HL-60 (cell line): ENCODE data around the gene VWA1.
"Not testable (repeated sequence)": the region's sequence is repeated elsewhere in the genome, so short reads cannot be mapped to it uniquely, and the experiment has no call there.

Source experiments
- DNase-seq, 2 experiments: peaks; one replicate each; pipeline ENCODE4 v3.0.0-alpha.2; 2010 to 2020; ENCODE audit warnings: low read depth in 1 of 2, low spot score in 1 of 2
- H3K27ac ChIP-seq: fragments of 250-450 bp; sonication (Bioruptor Pico); replicated peaks from 2 replicates; pipeline ENCODE4 v1.5.1; 2020; ENCODE audit warnings: mild to moderate bottlenecking, moderate library complexity
- H3K27me3 ChIP-seq: fragments of 250-450 bp; sonication (Bioruptor Pico); 2 replicates; pipeline ENCODE4 v1.5.1; 2021; ENCODE audit warnings: mild to moderate bottlenecking, moderate library complexity; ENCODE audit not compliant: insufficient read depth, poor library complexity, severe bottlenecking
- H3K4me3 ChIP-seq: replicated peaks from 2 replicates; pipeline ENCODE4 v1.5.1; 2011; ENCODE audit warnings: mild to moderate bottlenecking, control low read depth, low read length; ENCODE audit not compliant: insufficient read depth
- GABPA ChIP-seq: IDR thresholded peaks from 2 replicates; pipeline ENCODE4 v1.6.1; 2012; ENCODE audit warnings: low read depth
- POLR2AphosphoS5 ChIP-seq: IDR thresholded peaks from 2 replicates; pipeline ENCODE4 v1.6.1; 2012; ENCODE audit warnings: low read depth
- SPI1 ChIP-seq: IDR thresholded peaks from 2 replicates; pipeline ENCODE4 v1.6.1; 2012; ENCODE audit warnings: low read depth, mild to moderate bottlenecking, borderline replicate concordance
- TF ChIP-seq, protein P1 (sequence below): IDR thresholded peaks from one replicate; pipeline ENCODE4 v1.5.1; 2011; ENCODE audit warnings: low read length, control low read depth, inconsistent platforms; ENCODE audit not compliant: insufficient read depth
- TF ChIP-seq, protein P2 (sequence below): IDR thresholded peaks from 2 replicates; pipeline ENCODE4 v1.6.1; 2012; ENCODE audit warnings: low read depth; ENCODE audit not compliant: insufficient replicate concordance

VWA1 gene

DNA sequence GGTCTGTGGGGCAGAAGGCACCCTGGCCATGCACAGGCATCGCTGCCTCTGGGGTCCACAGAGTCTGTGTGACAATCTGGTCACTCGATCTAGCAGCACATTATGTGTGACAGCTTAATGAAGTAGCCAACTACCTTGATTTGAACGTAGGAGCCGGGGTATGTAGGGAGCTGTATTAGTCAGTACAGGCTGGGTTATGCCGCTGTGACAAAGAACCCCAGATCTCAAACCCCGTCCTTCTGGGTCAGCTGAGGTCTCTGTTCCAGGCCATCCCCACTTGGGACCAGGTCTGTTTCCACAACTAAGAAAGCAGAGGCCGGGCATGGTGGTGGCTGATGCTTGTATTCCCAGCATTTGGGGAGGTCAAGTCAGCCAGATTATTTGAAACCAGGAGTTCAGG, 27.8 kb downstream of the VWA1 start:
- no peak overlapping the region for H3K4me3 ChIP-seq
- H3K27me3 ChIP-seq, result no peaks in the 10 kb centered on the region
- DNase-seq, result no peak
- TF ChIP-seq SPI1, result no peak
- no peak for TF ChIP-seq POLR2AphosphoS5
- TF ChIP-seq, protein P1, sequence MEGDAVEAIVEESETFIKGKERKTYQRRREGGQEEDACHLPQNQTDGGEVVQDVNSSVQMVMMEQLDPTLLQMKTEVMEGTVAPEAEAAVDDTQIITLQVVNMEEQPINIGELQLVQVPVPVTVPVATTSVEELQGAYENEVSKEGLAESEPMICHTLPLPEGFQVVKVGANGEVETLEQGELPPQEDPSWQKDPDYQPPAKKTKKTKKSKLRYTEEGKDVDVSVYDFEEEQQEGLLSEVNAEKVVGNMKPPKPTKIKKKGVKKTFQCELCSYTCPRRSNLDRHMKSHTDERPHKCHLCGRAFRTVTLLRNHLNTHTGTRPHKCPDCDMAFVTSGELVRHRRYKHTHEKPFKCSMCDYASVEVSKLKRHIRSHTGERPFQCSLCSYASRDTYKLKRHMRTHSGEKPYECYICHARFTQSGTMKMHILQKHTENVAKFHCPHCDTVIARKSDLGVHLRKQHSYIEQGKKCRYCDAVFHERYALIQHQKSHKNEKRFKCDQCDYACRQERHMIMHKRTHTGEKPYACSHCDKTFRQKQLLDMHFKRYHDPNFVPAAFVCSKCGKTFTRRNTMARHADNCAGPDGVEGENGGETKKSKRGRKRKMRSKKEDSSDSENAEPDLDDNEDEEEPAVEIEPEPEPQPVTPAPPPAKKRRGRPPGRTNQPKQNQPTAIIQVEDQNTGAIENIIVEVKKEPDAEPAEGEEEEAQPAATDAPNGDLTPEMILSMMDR, result no peak
- no peak for TF ChIP-seq GABPA
- TF ChIP-seq, protein P2, sequence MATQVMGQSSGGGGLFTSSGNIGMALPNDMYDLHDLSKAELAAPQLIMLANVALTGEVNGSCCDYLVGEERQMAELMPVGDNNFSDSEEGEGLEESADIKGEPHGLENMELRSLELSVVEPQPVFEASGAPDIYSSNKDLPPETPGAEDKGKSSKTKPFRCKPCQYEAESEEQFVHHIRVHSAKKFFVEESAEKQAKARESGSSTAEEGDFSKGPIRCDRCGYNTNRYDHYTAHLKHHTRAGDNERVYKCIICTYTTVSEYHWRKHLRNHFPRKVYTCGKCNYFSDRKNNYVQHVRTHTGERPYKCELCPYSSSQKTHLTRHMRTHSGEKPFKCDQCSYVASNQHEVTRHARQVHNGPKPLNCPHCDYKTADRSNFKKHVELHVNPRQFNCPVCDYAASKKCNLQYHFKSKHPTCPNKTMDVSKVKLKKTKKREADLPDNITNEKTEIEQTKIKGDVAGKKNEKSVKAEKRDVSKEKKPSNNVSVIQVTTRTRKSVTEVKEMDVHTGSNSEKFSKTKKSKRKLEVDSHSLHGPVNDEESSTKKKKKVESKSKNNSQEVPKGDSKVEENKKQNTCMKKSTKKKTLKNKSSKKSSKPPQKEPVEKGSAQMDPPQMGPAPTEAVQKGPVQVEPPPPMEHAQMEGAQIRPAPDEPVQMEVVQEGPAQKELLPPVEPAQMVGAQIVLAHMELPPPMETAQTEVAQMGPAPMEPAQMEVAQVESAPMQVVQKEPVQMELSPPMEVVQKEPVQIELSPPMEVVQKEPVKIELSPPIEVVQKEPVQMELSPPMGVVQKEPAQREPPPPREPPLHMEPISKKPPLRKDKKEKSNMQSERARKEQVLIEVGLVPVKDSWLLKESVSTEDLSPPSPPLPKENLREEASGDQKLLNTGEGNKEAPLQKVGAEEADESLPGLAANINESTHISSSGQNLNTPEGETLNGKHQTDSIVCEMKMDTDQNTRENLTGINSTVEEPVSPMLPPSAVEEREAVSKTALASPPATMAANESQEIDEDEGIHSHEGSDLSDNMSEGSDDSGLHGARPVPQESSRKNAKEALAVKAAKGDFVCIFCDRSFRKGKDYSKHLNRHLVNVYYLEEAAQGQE, result no peak
- H3K27ac ChIP-seq, result no peak overlapping the region

DNA sequence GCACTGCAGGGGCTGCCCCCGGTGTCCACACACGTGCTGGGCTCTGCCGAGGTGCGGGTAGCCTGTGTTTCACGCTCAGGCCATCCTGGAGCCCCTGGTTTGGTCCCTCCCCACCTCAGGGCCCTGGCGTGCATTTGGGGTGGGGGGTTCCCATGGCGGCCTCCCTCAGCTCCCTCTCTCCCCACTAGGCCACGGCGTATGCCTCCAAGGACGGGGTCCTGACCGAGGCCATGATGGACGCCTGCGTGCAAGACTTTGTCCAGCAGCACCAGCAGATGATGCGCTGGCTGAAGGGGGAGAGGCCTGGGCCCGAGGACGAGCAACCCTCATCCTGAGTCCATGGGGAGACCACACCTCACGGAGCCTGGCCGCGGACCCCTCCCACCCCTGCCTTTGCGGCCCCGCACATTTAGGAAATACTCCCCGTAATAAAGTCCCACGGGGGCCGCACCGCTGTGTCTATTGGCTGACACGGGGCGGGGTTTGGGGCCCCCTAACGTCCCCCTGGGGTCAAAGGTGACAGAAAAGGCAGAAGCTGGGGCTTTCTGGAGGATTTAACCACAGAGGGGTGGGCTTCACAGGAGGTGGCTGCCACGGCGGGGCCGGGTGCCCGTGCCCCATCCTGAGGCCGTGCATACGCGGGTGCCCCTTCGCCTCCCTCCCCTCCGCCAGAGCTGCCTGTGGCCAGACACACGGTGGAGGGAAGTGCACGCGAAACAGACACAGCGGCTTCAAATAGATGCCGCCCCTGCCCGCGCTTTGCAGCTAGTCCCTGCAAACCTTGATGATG, 32.9 kb downstream of the VWA1 start:
- DNase-seq, H3K27ac ChIP-seq, H3K27me3 ChIP-seq, H3K4me3 ChIP-seq: not testable (repeated sequence)

DNA sequence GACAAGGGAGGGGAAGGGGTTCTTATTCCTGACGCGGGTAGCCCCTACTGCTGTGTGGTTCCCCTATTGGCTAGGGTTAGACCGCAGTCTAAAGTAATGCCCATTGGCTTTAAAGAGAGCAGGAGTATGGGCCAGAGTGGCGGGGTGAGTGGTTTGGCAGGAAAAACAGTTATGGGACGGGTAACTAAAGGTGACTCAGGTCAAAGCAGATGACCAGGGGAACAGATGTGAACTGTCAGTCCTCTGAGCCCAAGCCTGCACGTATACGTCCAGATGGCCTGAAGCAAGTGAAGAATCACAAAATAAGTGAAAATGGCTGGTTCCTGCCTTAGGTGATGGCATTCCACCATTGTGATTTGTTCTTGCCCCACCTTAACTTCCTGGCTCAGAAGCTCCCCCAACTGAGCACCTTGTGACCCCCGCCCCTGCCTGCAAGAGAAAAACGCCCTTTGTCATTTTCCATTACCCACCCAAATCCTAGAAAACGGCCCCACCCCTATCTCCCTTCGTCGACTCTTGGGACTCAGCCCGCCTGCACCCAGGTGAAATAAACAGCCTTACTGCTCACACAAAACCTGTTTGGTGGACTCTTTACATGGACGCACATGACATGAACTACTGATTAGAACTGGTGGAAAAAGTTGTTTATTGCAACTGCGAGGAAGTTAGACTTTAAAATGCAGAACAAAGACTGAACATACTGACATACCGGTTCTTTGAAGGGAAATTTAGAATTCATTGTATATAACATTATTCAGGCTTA, 35.3 kb downstream of the VWA1 start:
- peak overlapping the region; percentile 82 for H3K4me3 ChIP-seq
- H3K27me3 ChIP-seq, result no peaks in the 10 kb centered on the region
- DNase-seq, result peak in 1 of 2 experiments; percentile 8
- H3K27ac ChIP-seq, result peak overlapping the region; percentile 74
- TF ChIP-seq POLR2AphosphoS5 (no peak), SPI1 (no peak), GABPA (no peak)
- TF ChIP-seq, protein P1, result no peak
- TF ChIP-seq, protein P2, result no peak

DNA sequence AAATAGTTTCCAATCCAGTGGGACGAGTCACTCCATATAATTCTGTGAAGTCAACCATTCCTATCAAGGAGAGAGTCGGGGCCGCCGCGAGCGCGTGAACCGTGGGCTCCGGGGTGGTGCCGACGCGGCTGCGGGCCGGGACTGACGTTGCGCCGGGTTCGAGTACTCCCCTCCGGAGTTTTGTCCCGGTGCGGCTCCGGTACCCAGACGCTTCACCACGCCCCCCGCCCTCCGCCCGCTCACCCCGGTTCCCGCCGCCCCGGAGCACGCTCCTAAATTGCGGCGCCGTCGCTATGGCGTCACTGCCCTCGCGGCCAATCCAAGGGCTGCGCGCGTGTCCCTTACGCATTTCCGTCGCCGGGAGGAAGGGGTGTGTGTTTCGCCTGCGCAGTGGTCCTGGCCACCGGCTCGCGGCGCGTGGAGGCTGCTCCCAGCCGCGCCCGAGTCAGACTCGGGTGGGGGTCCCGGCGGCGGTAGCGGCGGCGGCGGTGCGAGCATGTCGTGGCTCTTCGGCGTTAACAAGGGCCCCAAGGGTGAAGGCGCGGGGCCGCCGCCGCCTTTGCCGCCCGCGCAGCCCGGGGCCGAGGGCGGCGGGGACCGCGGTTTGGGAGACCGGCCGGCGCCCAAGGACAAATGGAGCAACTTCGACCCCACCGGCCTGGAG, 36.0 kb downstream of the VWA1 start, which contains the start of gene ATAD3B:
TSS of gene ATAD3B (plus strand) at position 377 of the 664 bp plus-strand sequence. CDS start at position 497, 120 bp downstream.
- Histone ChIP-seq H3K4me3 (peak within 1 kb of the TSS; percentile 82), H3K27me3 (no peaks in the 10 kb centered on the region), H3K27ac (peak within 1 kb of the TSS; percentile 86)
- peak; percentile 91 to 96 for DNase-seq
- TF ChIP-seq, protein P1, result no peak
- no peak for TF ChIP-seq SPI1
- peak; percentile 77 for TF ChIP-seq GABPA
- TF ChIP-seq POLR2AphosphoS5, result peak; percentile 21; the same call in 1 of the 2 replicates
- TF ChIP-seq, protein P2, result no peak
